NCI-H748 (cell line): ENCODE measurements around the gene GGACT.
"Not testable (repeated sequence)": the region's sequence is repeated elsewhere in the genome, so short reads cannot be mapped to it uniquely, and the experiment has no call there.

Experiments used
- DNase-seq: peaks from one replicate; lab custom pipeline; 2025; ENCODE audit not compliant: unreplicated experiment; lab: John Stamatoyannopoulos, UW

GGACT gene

GRCh38 chr13:100588331-100589177 lies at the start of gene GGACT:
GGACT (minus strand) TSS chr13:100588789; CDS start chr13:100532591, 56,198 bp downstream.
- peak; percentile 91 for DNase-seq

GRCh38 chr13:100637796-100638195 lies 49.2 kb upstream of the GGACT start:
- no peak for DNase-seq

- no peak for DNase-seq
These were observed 48.8 kb upstream of the GGACT start for GRCh38 chr13:100637380-100637779.

GRCh38 chr13:100636441-100636840 lies 47.9 kb upstream of the GGACT start:
- DNase-seq, result peak; percentile 93

GRCh38 chr13:100636004-100636403 lies 47.4 kb upstream of the GGACT start:
- DNase-seq, result peak; percentile 76

- no peak for DNase-seq
These were observed 46.1 kb upstream of the GGACT start for GRCh38 chr13:100634696-100635095.

- no peak for DNase-seq
These were observed 44.9 kb upstream of the GGACT start for GRCh38 chr13:100633461-100633860.

GRCh38 chr13:100630555-100630954 lies 42.0 kb upstream of the GGACT start:
- peak; percentile 97 for DNase-seq

GRCh38 chr13:100627120-100627519 lies 38.5 kb upstream of the GGACT start:
- DNase-seq, result no peak

- no peak for DNase-seq
These were observed 36.9 kb upstream of the GGACT start for GRCh38 chr13:100625447-100625846.

GRCh38 chr13:100620792-100621191 lies 32.2 kb upstream of the GGACT start:
- no peak for DNase-seq

- no peak for DNase-seq
These were observed 31.4 kb upstream of the GGACT start for GRCh38 chr13:100619940-100620339.

GRCh38 chr13:100618897-100619296 lies 30.3 kb upstream of the GGACT start:
- not testable (repeated sequence) for DNase-seq

- DNase-seq, result no peak
These were observed 24.4 kb upstream of the GGACT start for GRCh38 chr13:100613031-100613430.

- no peak for DNase-seq
These were observed 23.3 kb upstream of the GGACT start for GRCh38 chr13:100611678-100612492.

- DNase-seq, result no peak
These were observed 22.1 kb upstream of the GGACT start for GRCh38 chr13:100610391-100611347.

GRCh38 chr13:100608906-100609305 lies 20.3 kb upstream of the GGACT start:
- no peak for DNase-seq

GRCh38 chr13:100608489-100608888 lies 19.9 kb upstream of the GGACT start:
- DNase-seq, result no peak

GRCh38 chr13:100604918-100605710 lies 16.5 kb upstream of the GGACT start:
- no peak for DNase-seq

- DNase-seq, result no peak
These were observed 14.0 kb upstream of the GGACT start for GRCh38 chr13:100602493-100603111.
